DMS 273 treated with DMSO at 0.1 percent for 48 hours (cell line): ENCODE results near the gene HOXA1.

Source experiments
- DNase-seq: peaks from one replicate; lab custom pipeline; 2025; lab: John Stamatoyannopoulos, UW

HOXA1 gene

GRCh38 chr7:27116962-27117886 lies 21.4 kb upstream of the HOXA1 start:
- DNase-seq, result no peak

GRCh38 chr7:27116031-27116961 lies 20.5 kb upstream of the HOXA1 start:
- no peak for DNase-seq

- DNase-seq, result no peak
Measured at GRCh38 chr7:27115221-27116026, 19.6 kb upstream of the HOXA1 start.

GRCh38 chr7:27114881-27115220 lies 19.1 kb upstream of the HOXA1 start:
- DNase-seq, result no peak

- DNase-seq, result peak; percentile 19
Measured at GRCh38 chr7:27113991-27114769, 18.4 kb upstream of the HOXA1 start.

GRCh38 chr7:27112955-27113949 lies 17.5 kb upstream of the HOXA1 start:
- no peak for DNase-seq

GRCh38 chr7:27112361-27112760 lies 16.6 kb upstream of the HOXA1 start:
- no peak for DNase-seq

GRCh38 chr7:27111751-27112277 lies 16.0 kb upstream of the HOXA1 start:
- no peak for DNase-seq

- DNase-seq, result no peak
Measured at GRCh38 chr7:27111042-27111750, 15.4 kb upstream of the HOXA1 start.

- DNase-seq, result no peak
Measured at GRCh38 chr7:27110186-27111031, 14.6 kb upstream of the HOXA1 start.

- no peak for DNase-seq
Measured at GRCh38 chr7:27109466-27110185, 13.8 kb upstream of the HOXA1 start.

GRCh38 chr7:27108390-27109127 lies 12.8 kb upstream of the HOXA1 start:
- DNase-seq, result no peak

- DNase-seq, result no peak
Measured at GRCh38 chr7:27107391-27108381, 11.9 kb upstream of the HOXA1 start.

- DNase-seq, result no peak
Measured at GRCh38 chr7:27106901-27107240, 11.1 kb upstream of the HOXA1 start.

GRCh38 chr7:27106181-27106900 lies 10.5 kb upstream of the HOXA1 start:
- no peak for DNase-seq
